HepG2 (cell line): ENCODE results near the gene KLHL3.

ENCODE experiments used
- EZH2 ChIP-seq: conservative IDR thresholded peaks from 2 replicates; pipeline ENCODE4 v1.6.1; 2012; ENCODE audit warnings: mild to moderate bottlenecking, low read depth, low read length, moderate library complexity
- ZNF446 ChIP-seq: sonication (generic); formaldehyde crosslinking; IDR thresholded peaks from 2 replicates; pipeline ENCODE4 v1.5.0; 2020; ENCODE audit warnings: mild to moderate bottlenecking, missing genetic modification reagents

GRCh38 chr5:137706841-137707240 is 29.0 kb downstream of the KLHL3 start:
- TF ChIP-seq ZNF446 (no peak), EZH2 (no peak)
